Smooth muscle cell (in vitro differentiated cells): ENCODE results near the gene CELF2. TPM values are rescaled to one million over a fixed set of nuclear protein-coding genes. Genes with fewer than 3 reads are reported as not detected.

Source experiments
- DNase-seq: peaks from one replicate; lab custom pipeline; 2025; ENCODE audit not compliant: unreplicated experiment; lab: John Stamatoyannopoulos, UW
- H2AFZ ChIP-seq: fragments of 200-600 bp; sonication (generic); 2 replicates; pipeline ENCODE4 v1.6.0; 2016; ENCODE audit warnings: antibody characterized with exemption, low read depth, mild to moderate bottlenecking
- H3F3A ChIP-seq: fragments of 200-600 bp; sonication (generic); 2 replicates; pipeline ENCODE4 v1.6.0; 2017; ENCODE audit warnings: antibody characterized with exemption, low read depth
- H3K27ac ChIP-seq: fragments of 200-600 bp; sonication (generic); 2 replicates; pipeline ENCODE4 v1.5.1; 2016; ENCODE audit warnings: low read depth, mild to moderate bottlenecking
- H3K27me3 ChIP-seq: fragments of 200-600 bp; sonication (generic); 2 replicates; pipeline ENCODE4 v1.6.1; 2016; ENCODE audit warnings: low read depth, mild to moderate bottlenecking
- H3K36me3 ChIP-seq: fragments of 200-600 bp; sonication (generic); 2 replicates; pipeline ENCODE4 v1.5.1; 2016; ENCODE audit warnings: low read depth
- H3K4me1 ChIP-seq: fragments of 200-600 bp; sonication (generic); 2 replicates; pipeline ENCODE4 v1.5.1; 2016; ENCODE audit warnings: low read depth
- H3K4me2 ChIP-seq: fragments of 200-600 bp; sonication (generic); 2 replicates; pipeline ENCODE4 v1.6.0; 2016; ENCODE audit warnings: mild to moderate bottlenecking
- H3K4me3 ChIP-seq: fragments of 200-600 bp; sonication (generic); 2 replicates; pipeline ENCODE4 v1.5.1; 2016; ENCODE audit warnings: mild to moderate bottlenecking
- H3K79me2 ChIP-seq: fragments of 200-600 bp; sonication (generic); 2 replicates; pipeline ENCODE4 v1.6.0; 2016; ENCODE audit warnings: low read depth, mild to moderate bottlenecking
- H3K9ac ChIP-seq: fragments of 200-600 bp; sonication (generic); 2 replicates; pipeline ENCODE4 v1.6.0; 2016; ENCODE audit warnings: low read depth
- H3K9me3 ChIP-seq: fragments of 200-600 bp; sonication (generic); replicated peaks from 2 replicates; pipeline ENCODE4 v1.5.1; 2016; ENCODE audit warnings: low read depth
- H4K20me1 ChIP-seq: fragments of 200-600 bp; sonication (generic); 2 replicates; pipeline ENCODE4 v1.6.0; 2016; ENCODE audit warnings: low read depth
- CTCF ChIP-seq: fragments of 200-600 bp; sonication (generic); IDR thresholded peaks from 2 replicates; pipeline ENCODE4 v1.5.1; 2017; ENCODE audit warnings: borderline replicate concordance, mild to moderate bottlenecking, antibody characterized with exemption; ENCODE audit not compliant: insufficient read depth, poor library complexity, severe bottlenecking
- WGBS: methylation state at CpG from one replicate; pipeline ENCODE4 v1.1.7; 2016; ENCODE audit warnings: low lambda C conversion rate; 5-methylcytosine and 5-hydroxymethylcytosine counted together
- polyA plus RNA-seq: library from polyadenylated mRNA; unstranded; fragments of >200 nt; fragmentation: Nextera tagmentation; extraction: Ambion mirVana; gene quantifications from 2 replicates; pipeline ENCODE4 v1.2.1, GENCODE V29; 2016
- total RNA-seq: library from RNA; depleted of rRNA; stranded (reverse); fragments of >200 nt; gene quantifications from 2 replicates; pipeline ENCODE4 v1.2.3, GENCODE V29; 2014

CELF2 gene
- total and polyA plus RNA-seq, 2 experiments from 2014 or later, result 3.0 to 4.7 TPM

GRCh38 chr10:11354823-11355222 is 337.2 kb downstream of the CELF2 start:
- Histone ChIP-seq H2AFZ (no peak overlapping the region), H3K4me2 (no peak overlapping the region), H3K9ac (no peak overlapping the region), H3F3A (no peaks in the 10 kb centered on the region), H3K4me1 (no peaks in the 10 kb centered on the region), H3K79me2 (no peaks in the 10 kb centered on the region), H3K4me3 (no peak overlapping the region), H3K36me3 (no peaks in the 10 kb centered on the region), H4K20me1 (no peaks in the 10 kb centered on the region), H3K9me3 (no peaks in the 10 kb centered on the region), H3K27ac (no peak overlapping the region), H3K27me3 (no peaks in the 10 kb centered on the region)
- no peak for DNase-seq
- TF ChIP-seq CTCF, result no peak
- 94% methylated on average over 5 of the region's 5 CpGs for WGBS

- H3K9ac ChIP-seq, result no peak overlapping the region
- TF ChIP-seq CTCF, result no peak
- H3K36me3 ChIP-seq, result no peaks in the 10 kb centered on the region
- no peak overlapping the region for H3K4me3 ChIP-seq
- no peaks in the 10 kb centered on the region for H3K27me3 ChIP-seq
- no peaks in the 10 kb centered on the region for H4K20me1 ChIP-seq
- no peak for DNase-seq
- H3F3A ChIP-seq, result no peaks in the 10 kb centered on the region
- no peaks in the 10 kb centered on the region for H3K79me2 ChIP-seq
- no peaks in the 10 kb centered on the region for H3K9me3 ChIP-seq
- no peak overlapping the region for H2AFZ ChIP-seq
- no peak overlapping the region for H3K27ac ChIP-seq
- no peaks in the 10 kb centered on the region for H3K4me1 ChIP-seq
- 88% methylated on average over 7 of the region's 7 CpGs for WGBS
- H3K4me2 ChIP-seq, result no peak overlapping the region
Measured at GRCh38 chr10:11355592-11355991, 337.9 kb downstream of the CELF2 start.

GRCh38 chr10:11357439-11357838 is 339.8 kb downstream of the CELF2 start:
- H3K4me2 ChIP-seq, result no peak overlapping the region
- 84% methylated on average over 3 of the region's 3 CpGs for WGBS
- H3K9me3 ChIP-seq, result no peaks in the 10 kb centered on the region
- H3K4me1 ChIP-seq, result no peaks in the 10 kb centered on the region
- no peaks in the 10 kb centered on the region for H3F3A ChIP-seq
- no peak overlapping the region for H3K4me3 ChIP-seq
- no peaks in the 10 kb centered on the region for H4K20me1 ChIP-seq
- no peak overlapping the region for H2AFZ ChIP-seq
- H3K9ac ChIP-seq, result no peak overlapping the region
- H3K27ac ChIP-seq, result no peak overlapping the region
- H3K36me3 ChIP-seq, result no peaks in the 10 kb centered on the region
- DNase-seq, result no peak
- TF ChIP-seq CTCF, result no peak
- H3K79me2 ChIP-seq, result no peaks in the 10 kb centered on the region
- H3K27me3 ChIP-seq, result no peaks in the 10 kb centered on the region

- H3K4me3 ChIP-seq, result no peak overlapping the region
- no peak for TF ChIP-seq CTCF
- H3F3A ChIP-seq, result no peaks in the 10 kb centered on the region
- no peak overlapping the region for H3K4me2 ChIP-seq
- 72% methylated on average over 3 of the region's 3 CpGs for WGBS
- no peaks in the 10 kb centered on the region for H3K9me3 ChIP-seq
- no peak overlapping the region for H2AFZ ChIP-seq
- no peaks in the 10 kb centered on the region for H3K4me1 ChIP-seq
- no peaks in the 10 kb centered on the region for H3K36me3 ChIP-seq
- no peak overlapping the region for H3K9ac ChIP-seq
- no peak overlapping the region for H3K27ac ChIP-seq
- no peaks in the 10 kb centered on the region for H3K27me3 ChIP-seq
- H3K79me2 ChIP-seq, result no peaks in the 10 kb centered on the region
- no peaks in the 10 kb centered on the region for H4K20me1 ChIP-seq
- no peak for DNase-seq
Measured at GRCh38 chr10:11358011-11358410, 340.3 kb downstream of the CELF2 start.
